ENCODE data around the gene BMERB1.

BMERB1 gene

DNA sequence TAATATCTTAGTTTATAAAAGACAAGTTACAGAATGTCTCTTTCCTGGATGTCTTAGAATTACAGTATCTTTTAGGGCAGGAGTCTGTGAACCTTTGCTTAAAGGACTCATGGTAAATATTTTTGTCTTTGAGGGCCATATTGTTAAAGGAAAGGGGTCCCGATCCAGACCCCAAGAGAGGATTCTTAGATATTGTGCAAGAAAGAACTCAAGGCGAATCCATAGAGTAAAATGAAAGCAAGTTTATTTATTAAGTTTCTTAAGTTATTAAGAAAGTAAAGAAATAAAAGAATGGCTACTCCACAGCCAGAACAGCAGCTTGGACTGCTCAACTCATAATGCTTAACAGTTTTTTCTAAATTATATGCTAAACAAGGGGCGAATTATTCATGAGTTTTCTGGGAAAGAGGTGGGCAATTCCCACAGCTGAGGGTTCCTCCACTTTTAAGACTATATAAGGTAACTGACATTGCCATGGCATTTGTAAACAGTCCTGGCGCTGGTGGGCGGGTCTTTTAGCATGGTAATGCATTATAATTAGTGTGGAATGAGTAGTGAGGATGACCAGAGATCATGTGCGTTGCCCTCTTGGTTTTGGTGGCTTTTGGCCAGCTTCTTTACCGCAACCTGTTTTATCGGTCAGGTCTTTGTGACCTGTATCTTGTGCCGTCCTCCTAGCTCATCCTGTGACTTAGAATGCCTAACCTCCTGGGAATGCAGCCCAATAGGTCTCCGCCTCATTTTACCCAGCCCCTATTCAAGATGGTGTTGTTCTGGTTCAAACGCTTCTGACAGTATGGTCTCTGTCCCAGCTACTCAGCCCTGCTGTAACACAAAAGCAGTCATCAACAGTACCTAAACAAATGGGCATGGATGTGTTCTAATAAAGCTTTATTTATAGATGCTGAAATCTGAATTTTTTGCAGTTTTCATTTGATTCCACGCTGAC lies 53.2 kb downstream of the BMERB1 start:
- TF ChIP-seq GATA3 (IDR thresholded peaks at IDR 0.05; ENCODE audit: low read depth, low read length) (no peak), GATA2 (IDR thresholded peaks at IDR 0.05; ENCODE audit: low read depth, low read length) (no peak)

DNA sequence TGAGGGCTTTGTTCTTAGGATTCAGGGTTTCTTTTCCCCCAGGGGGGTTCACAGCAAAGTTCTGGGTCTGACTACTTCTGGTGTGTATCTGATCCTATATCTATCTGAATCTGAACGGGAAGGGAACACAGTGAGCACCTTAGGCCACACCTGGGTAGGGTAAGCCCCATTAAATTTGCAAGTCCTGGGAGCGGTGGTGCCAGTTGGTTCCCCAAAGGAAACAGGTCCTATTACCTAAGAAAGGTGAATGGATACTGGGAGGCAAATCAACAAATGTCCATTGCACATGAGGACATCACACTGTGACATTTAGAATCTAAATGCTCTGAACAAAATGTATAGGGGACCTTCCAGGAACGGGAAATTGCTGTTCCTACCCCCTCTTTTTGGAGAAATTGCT lies 54.6 kb downstream of the BMERB1 start:
- TF ChIP-seq GATA3 (IDR thresholded peaks at IDR 0.05; ENCODE audit: low read depth, low read length) (no peak), GATA2 (IDR thresholded peaks at IDR 0.05; ENCODE audit: low read depth, low read length) (no peak)

DNA sequence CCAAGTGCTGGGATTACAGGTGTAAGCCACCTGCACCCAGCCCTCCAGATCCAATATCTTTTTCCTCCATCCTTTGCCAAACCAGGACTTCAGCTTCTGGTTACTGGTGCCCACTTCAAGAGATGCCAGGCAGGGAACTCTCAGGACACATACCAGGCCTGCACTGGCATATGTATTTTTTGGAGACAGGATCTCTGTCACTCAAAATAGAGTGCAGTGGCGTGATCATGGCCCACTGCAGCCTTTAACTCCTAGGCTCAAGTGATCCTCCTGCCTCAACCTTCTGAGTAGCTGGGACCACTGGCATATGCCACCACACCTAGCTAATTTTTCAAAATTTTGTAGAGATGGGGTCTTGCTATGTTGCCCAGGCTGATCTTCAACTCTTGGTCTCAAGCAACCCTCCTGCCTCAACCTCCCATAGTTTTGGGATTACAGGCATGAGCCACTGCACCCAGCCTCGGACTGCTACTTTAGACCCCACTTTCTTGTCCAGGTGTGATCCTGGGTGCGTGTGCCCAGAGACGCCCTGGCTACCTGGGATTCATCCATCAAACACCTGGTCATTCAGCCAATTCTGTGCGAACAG lies 55.8 kb downstream of the BMERB1 start:
- TF ChIP-seq GATA3 (IDR thresholded peaks at IDR 0.05; ENCODE audit: low read depth, low read length) (no peak), GATA2 (IDR thresholded peaks at IDR 0.05; ENCODE audit: low read depth, low read length) (no peak)

DNA sequence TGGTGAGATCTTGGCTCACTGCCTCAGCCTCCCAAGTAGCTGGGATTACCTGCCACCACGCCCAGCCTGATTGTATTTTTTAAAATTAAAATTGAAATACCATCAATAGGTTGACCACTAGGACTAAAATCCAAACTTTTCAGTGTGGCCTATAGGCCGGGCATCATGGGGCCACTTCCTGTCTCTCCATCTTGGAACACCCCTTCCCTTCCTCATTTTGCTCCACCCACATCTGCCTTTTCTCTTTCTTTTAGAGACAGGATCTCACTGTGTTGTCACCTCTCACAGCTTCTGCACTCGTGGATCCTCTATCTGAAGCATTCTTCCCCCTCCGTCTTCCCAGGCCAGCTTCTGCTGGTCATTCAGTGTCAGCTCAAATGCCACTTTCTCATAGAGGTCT lies 57.0 kb downstream of the BMERB1 start:
- TF ChIP-seq GATA2 (IDR thresholded peaks at IDR 0.05; ENCODE audit: low read depth, low read length), result no peak
- no peak for TF ChIP-seq GATA3 (IDR thresholded peaks at IDR 0.05; ENCODE audit: low read depth, low read length)

DNA sequence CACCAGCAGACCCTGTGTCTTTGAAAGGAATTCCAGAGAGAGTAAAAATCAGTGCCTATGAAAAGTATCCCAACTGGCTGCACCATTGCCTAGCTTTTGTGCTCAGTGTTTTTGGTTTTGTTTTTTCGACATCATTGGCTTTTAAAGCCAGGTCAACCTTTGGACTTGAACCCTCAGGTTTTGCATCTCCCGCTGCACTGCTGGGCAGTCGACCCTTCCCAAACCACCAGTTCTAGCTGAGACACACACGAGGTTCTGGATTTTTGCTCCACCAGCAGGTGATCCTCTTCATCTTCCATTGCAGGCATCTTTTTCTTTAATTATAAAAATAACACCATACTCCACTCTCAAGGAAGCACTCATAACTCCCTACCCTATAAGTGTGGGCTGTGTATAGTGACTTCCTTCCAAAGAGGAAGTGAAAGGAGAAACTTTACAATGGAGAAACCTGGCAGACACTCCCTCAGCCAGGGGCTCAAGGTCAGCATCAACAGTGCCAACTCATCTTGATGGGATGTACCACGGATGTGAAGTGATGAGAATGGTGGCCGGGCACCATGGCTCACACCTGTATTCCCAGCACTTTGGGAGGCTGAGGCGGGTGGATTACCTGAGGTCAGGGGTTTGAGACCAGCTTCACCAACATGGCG lies 57.8 kb downstream of the BMERB1 start:
- TF ChIP-seq GATA3 (IDR thresholded peaks at IDR 0.05; ENCODE audit: low read depth, low read length) (no peak), GATA2 (IDR thresholded peaks at IDR 0.05; ENCODE audit: low read depth, low read length) (no peak)

DNA sequence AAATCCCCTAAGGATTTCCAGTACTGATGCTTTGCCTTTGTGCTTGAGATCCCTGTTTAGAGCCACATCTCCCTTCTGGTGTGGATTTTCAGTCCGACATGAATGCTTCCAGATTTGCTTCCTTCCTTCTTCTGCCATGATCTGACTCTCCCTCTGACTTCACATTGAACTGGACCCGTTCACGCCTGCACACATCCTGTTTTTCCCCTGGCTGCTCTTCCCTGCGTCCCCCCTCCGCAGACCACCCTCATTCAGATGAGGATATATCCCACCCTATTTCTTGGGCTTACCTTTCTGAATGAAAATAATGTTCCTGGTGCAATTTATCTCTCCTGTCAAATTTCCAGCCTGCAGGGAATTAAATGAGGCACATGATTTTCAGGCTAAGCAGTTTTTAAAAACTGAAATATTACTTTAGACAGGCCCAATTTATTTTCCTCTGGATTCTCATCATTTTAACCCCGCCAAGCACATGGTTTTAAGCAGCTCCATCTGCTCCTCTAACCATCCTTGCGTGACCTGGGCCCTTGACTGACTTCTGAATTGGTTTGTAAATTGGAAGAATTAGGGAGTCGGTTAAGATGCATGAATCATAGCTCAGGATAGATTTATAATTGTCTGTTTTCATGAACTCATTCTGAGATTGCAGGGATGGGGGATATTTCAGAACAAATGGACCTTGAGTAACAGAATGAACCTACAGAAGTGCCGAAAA lies 59.2 kb downstream of the BMERB1 start:
- no peak for TF ChIP-seq GATA3 (IDR thresholded peaks at IDR 0.05; ENCODE audit: low read depth, low read length)
- no peak for TF ChIP-seq GATA2 (IDR thresholded peaks at IDR 0.05; ENCODE audit: low read depth, low read length)

DNA sequence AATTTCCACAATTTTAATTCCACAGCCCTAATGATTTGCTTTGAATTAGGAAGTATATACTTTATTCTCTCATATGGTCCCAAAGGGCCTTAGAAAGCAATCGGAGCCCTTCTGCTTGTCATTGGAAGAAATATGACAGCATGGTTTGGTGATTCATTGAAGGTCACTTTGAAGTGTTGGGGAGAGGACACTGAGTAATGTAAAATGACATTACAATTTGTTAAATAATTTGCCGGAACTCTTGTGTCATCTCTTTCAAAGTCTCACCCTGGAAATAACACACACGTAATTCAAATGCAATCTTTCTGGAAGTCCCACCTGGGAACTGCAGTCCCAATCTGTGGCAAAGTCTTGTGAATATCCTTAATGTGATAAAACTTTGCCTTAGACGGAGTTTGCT lies 59.8 kb downstream of the BMERB1 start:
- TF ChIP-seq GATA2 (IDR thresholded peaks at IDR 0.05; ENCODE audit: low read depth, low read length), result no peak
- no peak for TF ChIP-seq GATA3 (IDR thresholded peaks at IDR 0.05; ENCODE audit: low read depth, low read length)

DNA sequence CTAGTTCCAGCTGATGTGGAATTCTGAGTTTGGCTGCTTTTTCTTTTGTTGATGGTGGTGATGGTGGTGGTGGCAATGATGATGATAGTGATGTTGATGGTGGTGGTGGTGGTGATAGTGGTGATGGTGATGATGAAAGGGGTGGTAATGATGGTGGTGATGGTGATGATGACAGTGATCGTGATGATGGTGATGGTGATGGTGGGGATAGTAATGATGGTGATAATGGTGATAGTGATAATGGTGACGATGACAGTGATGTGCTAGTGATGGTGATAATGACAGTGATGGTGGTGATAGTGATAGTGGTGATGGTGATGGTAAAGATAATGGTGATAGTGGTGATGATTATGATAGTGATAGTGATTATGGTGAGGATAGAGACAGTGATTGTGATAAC lies 61.5 kb downstream of the BMERB1 start:
- TF ChIP-seq GATA3 (IDR thresholded peaks at IDR 0.05; ENCODE audit: low read depth, low read length), result no peak
- TF ChIP-seq GATA2 (IDR thresholded peaks at IDR 0.05; ENCODE audit: low read depth, low read length), result no peak

DNA sequence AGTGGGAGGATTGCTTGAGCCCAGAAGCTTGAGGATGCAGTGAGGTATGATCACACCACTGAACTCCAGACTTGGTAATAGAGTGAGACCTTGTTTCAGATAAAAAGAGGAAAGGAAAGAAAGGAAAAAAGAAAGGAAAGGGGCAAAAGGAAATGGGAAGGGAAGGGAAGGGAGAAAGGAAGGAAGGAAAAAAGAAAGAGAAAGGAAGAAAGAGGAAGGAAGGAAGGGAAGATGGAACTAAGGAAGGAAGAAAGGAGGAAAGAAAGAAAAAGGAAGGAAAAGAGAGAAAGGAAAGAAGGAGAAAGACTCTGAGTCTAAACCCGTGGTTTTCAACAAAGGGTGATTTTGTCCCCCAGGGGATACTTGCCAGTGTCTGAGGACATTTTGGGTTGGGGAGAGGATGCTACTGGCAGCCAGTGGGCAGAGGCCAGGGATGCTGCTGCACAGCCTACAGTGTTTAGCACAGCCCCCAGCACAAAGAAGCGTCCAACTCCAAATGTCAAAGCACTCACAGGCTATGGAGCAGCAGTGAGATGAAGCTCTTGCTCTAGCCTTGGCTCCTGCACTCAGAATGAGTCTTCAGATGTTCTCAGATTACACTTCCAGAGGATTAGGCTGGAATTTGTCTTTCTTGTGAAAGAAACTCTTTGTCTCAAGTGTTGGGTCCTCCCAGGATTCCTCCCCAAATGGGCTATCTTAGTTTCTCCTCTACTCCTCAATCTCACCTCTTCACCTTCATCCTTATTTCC lies 64.2 kb downstream of the BMERB1 start:
- TF ChIP-seq GATA2 (IDR thresholded peaks at IDR 0.05; ENCODE audit: low read depth, low read length) (no peak), GATA3 (IDR thresholded peaks at IDR 0.05; ENCODE audit: low read depth, low read length) (no peak)

DNA sequence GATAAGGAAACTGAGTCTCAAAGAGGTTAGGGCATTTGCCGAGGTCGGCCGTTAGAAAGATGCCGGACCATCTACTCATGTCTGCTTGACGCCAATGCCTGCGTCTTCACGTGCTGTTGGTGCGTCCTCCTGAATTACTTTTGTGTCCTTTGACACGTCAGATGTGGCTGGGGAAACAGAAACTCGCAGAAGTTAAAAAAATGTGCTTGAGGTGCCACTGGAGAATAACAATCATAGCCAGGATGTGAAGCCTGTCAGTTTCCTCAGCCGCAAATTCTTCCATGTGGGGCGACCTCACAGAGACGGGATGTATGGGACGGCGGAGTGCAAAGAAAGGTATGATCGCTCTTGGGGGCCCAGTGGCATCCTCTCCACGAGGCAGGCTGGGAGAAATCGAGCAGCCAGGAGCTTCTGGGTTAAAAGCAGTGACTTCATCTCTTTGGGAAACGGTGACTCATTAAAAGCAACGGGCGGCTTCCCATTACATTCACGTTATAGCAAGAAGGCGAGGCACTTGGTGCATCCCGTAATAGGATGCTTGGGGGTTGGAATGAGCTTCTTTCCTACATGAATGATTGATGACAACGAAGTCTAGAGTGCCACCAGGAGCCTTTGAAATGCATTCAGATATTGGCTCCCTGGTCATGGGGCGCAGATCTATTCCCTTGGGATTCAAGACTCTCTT lies 67.8 kb downstream of the BMERB1 start:
- no peak for TF ChIP-seq GATA3 (IDR thresholded peaks at IDR 0.05; ENCODE audit: low read depth, low read length)
- TF ChIP-seq GATA2 (IDR thresholded peaks at IDR 0.05; ENCODE audit: low read depth, low read length), result no peak

DNA sequence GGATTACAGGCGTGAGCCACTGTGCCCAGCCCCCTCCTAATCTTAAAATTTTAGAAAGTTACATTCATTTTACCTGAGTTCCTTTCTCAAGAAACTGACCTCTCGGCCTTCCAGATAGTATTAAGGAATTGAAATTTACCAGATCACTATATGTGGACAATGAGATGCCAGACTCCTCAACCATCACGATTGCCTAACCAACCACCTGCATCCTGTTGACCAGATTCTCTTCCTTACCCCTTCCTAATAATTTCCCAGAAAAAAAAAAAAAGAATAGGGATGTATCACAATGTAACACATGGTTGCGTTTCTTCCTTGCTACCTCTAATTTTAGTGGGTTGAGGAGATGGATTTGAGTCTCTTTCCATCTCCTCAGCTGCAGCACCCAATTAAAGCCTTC lies 72.1 kb downstream of the BMERB1 start:
- no peak for TF ChIP-seq GATA3 (IDR thresholded peaks at IDR 0.05; ENCODE audit: low read depth, low read length)
- TF ChIP-seq GATA2 (IDR thresholded peaks at IDR 0.05; ENCODE audit: low read depth, low read length), result no peak

DNA sequence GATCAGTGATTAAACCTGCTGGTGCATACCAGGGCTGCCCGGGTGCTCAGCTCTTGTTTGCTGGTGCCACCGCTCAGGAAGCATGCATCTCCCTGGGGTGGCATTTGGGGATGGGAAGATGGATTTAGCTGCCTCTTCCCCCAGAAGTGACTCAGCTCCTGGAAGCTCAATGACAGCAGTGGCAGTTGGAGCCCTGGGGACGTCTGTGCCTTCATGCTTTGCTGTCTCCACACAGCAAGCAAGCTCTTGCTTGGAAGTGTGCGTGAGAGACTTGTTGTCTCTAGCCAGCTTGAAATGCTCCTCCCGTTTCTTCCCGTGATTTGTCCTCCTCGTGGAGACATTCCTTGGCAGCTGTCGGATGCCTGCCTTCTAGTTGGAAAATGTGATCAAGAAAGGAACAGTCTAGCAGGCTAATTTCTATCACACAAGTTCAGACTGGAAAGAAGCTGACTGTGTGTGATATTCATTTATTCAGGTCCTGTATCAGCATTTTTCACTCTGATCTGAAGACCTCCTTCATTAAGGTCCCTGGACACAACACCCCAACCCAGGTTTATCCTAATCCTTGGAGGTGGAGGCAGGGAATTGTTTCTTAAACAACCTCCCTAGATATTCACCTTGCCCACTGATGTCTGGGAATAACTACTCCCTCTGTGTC lies 73.0 kb downstream of the BMERB1 start:
- TF ChIP-seq GATA2 (IDR thresholded peaks at IDR 0.05; ENCODE audit: low read depth, low read length) (no peak), GATA3 (IDR thresholded peaks at IDR 0.05; ENCODE audit: low read depth, low read length) (no peak)

All from SH-SY5Y (cell line).